Chondrocyte (in vitro differentiated cells): ENCODE measurements around the gene WDHD1. TPM values are rescaled to one million over a fixed set of nuclear protein-coding genes. Genes with fewer than 3 reads are reported as not detected.
"Not testable (repeated sequence)": the region's sequence is repeated elsewhere in the genome, so short reads cannot be mapped to it uniquely, and the experiment has no call there.

Experiments
- DNase-seq: peaks from one replicate; pipeline ENCODE4 v3.0.0; 2021; ENCODE audit warnings: mixed read lengths, low spot score
- H3K27ac Mint-ChIP-seq: one replicate; pipeline ENCODE4 v1.8.0; 2021; ENCODE audit warnings: mild to moderate bottlenecking, moderate library complexity, mixed read lengths; ENCODE audit not compliant: unreplicated experiment
- H3K27me3 Mint-ChIP-seq: 2 replicates; pipeline ENCODE4 v1.8.0; 2021; ENCODE audit warnings: low read depth, mixed read lengths
- H3K36me3 Mint-ChIP-seq: 2 replicates; pipeline ENCODE4 v1.8.0; 2021; ENCODE audit warnings: low read depth, mixed read lengths
- H3K4me1 Mint-ChIP-seq: 2 replicates; pipeline ENCODE4 v1.8.0; 2021; ENCODE audit warnings: low read depth, mild to moderate bottlenecking, mixed read lengths
- H3K4me3 Mint-ChIP-seq: one replicate; pipeline ENCODE4 v1.8.0; 2021; ENCODE audit warnings: mild to moderate bottlenecking, moderate library complexity, mixed read lengths; ENCODE audit not compliant: unreplicated experiment
- H3K9me3 Mint-ChIP-seq: 2 replicates; pipeline ENCODE4 v1.8.0; 2021; ENCODE audit warnings: low read depth, mixed read lengths
- CTCF ChIP-seq: fragments of 200-600 bp; sonication (generic); IDR thresholded peaks from 2 replicates; pipeline ENCODE4 v1.5.0; 2021; ENCODE audit warnings: antibody characterized with exemption, mild to moderate bottlenecking, moderate library complexity
- total RNA-seq: library from RNA; stranded (reverse); gene quantifications from 3 replicates; pipeline ENCODE4 v1.2.1, GENCODE V29; 2021

WDHD1 gene
- total RNA-seq, 1 donor from 2014 or later = 7.1 TPM

GRCh38 chr14:55047301-55048053 is 20.6 kb upstream of the WDHD1 start:
- Mint-ChIP-seq H3K27me3 (no peaks in the 10 kb centered on the region), H3K4me1 (peaks cover 10% of the 10 kb centered on the region), H3K27ac (no peak overlapping the region), H3K4me3 (no peak overlapping the region), H3K36me3 (peaks cover 12% of the 10 kb centered on the region), H3K9me3 (no peaks in the 10 kb centered on the region)
- no peak for DNase-seq
- TF ChIP-seq CTCF = no peak

GRCh38 chr14:55045087-55045486 is 18.2 kb upstream of the WDHD1 start:
- DNase-seq = no peak
- Mint-ChIP-seq H3K27ac (no peak overlapping the region), H3K36me3 (peaks cover 12% of the 10 kb centered on the region), H3K9me3 (no peaks in the 10 kb centered on the region), H3K27me3 (no peaks in the 10 kb centered on the region), H3K4me1 (peaks cover 3% of the 10 kb centered on the region), H3K4me3 (no peak overlapping the region)
- TF ChIP-seq CTCF = no peak

GRCh38 chr14:55043528-55043927 is 16.6 kb upstream of the WDHD1 start:
- no peak overlapping the region for H3K27ac Mint-ChIP-seq
- no peaks in the 10 kb centered on the region for H3K27me3 Mint-ChIP-seq
- no peak for DNase-seq

GRCh38 chr14:55038708-55039107 is 11.8 kb upstream of the WDHD1 start:
- H3K27ac Mint-ChIP-seq = no peak overlapping the region
- H3K27me3 Mint-ChIP-seq = no peaks in the 10 kb centered on the region
- H3K4me1 Mint-ChIP-seq = peaks cover 11% of the 10 kb centered on the region
- H3K36me3 Mint-ChIP-seq = peaks cover 24% of the 10 kb centered on the region
- DNase-seq = no peak
- H3K4me3 Mint-ChIP-seq = no peak overlapping the region
- TF ChIP-seq CTCF = no peak
- no peaks in the 10 kb centered on the region for H3K9me3 Mint-ChIP-seq

More at GRCh38 chr14:55043528-55043927, 16.6 kb upstream of the WDHD1 start:
- Mint-ChIP-seq H3K4me3 (no peak overlapping the region), H3K36me3 (peaks cover 17% of the 10 kb centered on the region), H3K4me1 (peaks cover 3% of the 10 kb centered on the region), H3K9me3 (no peaks in the 10 kb centered on the region)
- no peak for TF ChIP-seq CTCF

- DNase-seq = not testable (repeated sequence)
These were observed 11.1 kb upstream of the WDHD1 start for GRCh38 chr14:55037995-55038394.

GRCh38 chr14:55031190-55031589 is 4.3 kb upstream of the WDHD1 start:
- Mint-ChIP-seq H3K27ac (no peak overlapping the region), H3K27me3 (no peaks in the 10 kb centered on the region), H3K4me1 (peaks cover 54% of the 10 kb centered on the region), H3K36me3 (peaks cover 5% of the 10 kb centered on the region), H3K4me3 (no peak overlapping the region), H3K9me3 (no peaks in the 10 kb centered on the region)
- no peak for DNase-seq
- no peak for TF ChIP-seq CTCF

More at GRCh38 chr14:55037995-55038394, 11.1 kb upstream of the WDHD1 start:
- not testable (repeated sequence) for H3K27me3 Mint-ChIP-seq, H3K27ac Mint-ChIP-seq, H3K4me3 Mint-ChIP-seq, H3K9me3 Mint-ChIP-seq
- H3K36me3 Mint-ChIP-seq = peaks cover 19% of the 10 kb centered on the region
- peaks cover 16% of the 10 kb centered on the region for H3K4me1 Mint-ChIP-seq
